ENCODE results near the gene ADISSP. TPM values are rescaled to one million over a fixed set of nuclear protein-coding genes. Genes with fewer than 3 reads are reported as not detected.

ADISSP gene
- total RNA-seq, 1 donor from 2014 or later: 24.9 TPM

- Mint-ChIP-seq H3K27ac (peak overlapping the region; percentile 99), H3K36me3 (no peaks in the 10 kb centered on the region), H3K27me3 (ENCODE audit: low read depth) (peaks cover 5% of the 10 kb centered on the region), H3K4me1 (peaks cover 28% of the 10 kb centered on the region), H3K4me3 (no peak overlapping the region), H3K9me3 (no peaks in the 10 kb centered on the region)
- no peak for TF ChIP-seq CTCF (IDR thresholded peaks at IDR 0.05; ENCODE audit: unreplicated experiment)
- no peak for DNase-seq (ENCODE audit: low spot score in 2 of 2, unreplicated experiment in 2 of 2)
Observed at GRCh38 chr20:3812975-3813847, 45.7 kb upstream of the ADISSP start.

DNA sequence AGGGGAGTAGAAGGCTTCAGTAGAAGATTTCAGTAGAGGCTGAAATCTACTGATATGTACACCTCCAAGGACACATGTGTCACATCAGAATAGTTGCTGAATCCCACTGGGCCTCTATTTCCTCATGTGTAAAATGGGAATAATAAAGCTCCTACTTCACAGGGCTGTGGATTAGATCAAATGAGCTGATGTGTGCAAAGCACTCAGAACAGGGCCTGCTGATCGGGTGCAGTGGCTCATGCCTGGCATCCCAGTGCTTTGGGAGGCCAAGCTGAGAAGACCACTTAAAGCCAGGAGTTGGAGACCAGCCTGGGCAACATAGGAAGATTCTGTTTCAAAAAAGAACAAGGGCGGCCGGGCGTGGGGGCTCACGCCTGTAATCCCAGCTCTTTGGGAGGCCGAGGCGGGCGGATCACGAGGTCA lies 44.7 kb upstream of the ADISSP start:
- TF ChIP-seq CTCF (IDR thresholded peaks at IDR 0.05; ENCODE audit: unreplicated experiment): no peak
- no peak for DNase-seq (ENCODE audit: low spot score in 2 of 2, unreplicated experiment in 2 of 2)

GRCh38 chr20:3811467-3812258 lies 44.1 kb upstream of the ADISSP start:
- DNase-seq (ENCODE audit: low spot score in 2 of 2, unreplicated experiment in 2 of 2): peak; percentile 91 to 97
- peak overlapping the region; percentile 58 for H3K4me3 Mint-ChIP-seq
- peak overlapping the region; percentile 99 for H3K27ac Mint-ChIP-seq
- peaks cover 4% of the 10 kb centered on the region for H3K27me3 Mint-ChIP-seq (ENCODE audit: low read depth)
- no peaks in the 10 kb centered on the region for H3K9me3 Mint-ChIP-seq
- no peak for TF ChIP-seq CTCF (IDR thresholded peaks at IDR 0.05; ENCODE audit: unreplicated experiment)
- H3K36me3 Mint-ChIP-seq: no peaks in the 10 kb centered on the region
- peaks cover 42% of the 10 kb centered on the region for H3K4me1 Mint-ChIP-seq

More for the DNA sequence above, 44.7 kb upstream of the ADISSP start:
- Mint-ChIP-seq H3K27ac (peak overlapping the region; percentile 99), H3K9me3 (no peaks in the 10 kb centered on the region), H3K36me3 (no peaks in the 10 kb centered on the region), H3K4me1 (peaks cover 37% of the 10 kb centered on the region), H3K27me3 (ENCODE audit: low read depth) (peaks cover 5% of the 10 kb centered on the region), H3K4me3 (no peak overlapping the region)

DNA sequence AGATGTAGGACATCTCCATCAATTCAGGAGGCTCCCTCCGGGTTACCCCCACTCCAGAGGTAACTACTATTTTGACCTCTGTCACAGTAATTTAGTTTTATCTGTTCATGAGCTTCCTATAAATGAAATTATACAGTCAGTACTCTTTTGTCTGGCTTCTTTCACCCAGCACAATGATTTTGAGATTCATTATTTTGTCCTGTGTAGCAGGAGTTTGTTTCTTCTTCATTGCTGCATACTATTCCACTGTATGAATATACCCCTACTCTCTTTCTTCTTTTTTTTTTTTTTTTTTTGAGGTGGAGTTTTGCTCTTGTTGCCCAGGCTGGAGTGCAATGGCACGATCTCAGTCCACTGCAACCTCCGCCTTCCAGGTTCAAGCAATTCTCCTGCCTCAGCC lies 41.0 kb upstream of the ADISSP start:
- Mint-ChIP-seq H3K27ac (peak overlapping the region; percentile 66), H3K4me3 (no peak overlapping the region), H3K9me3 (no peaks in the 10 kb centered on the region), H3K4me1 (peaks cover 41% of the 10 kb centered on the region), H3K36me3 (peaks cover 4% of the 10 kb centered on the region), H3K27me3 (ENCODE audit: low read depth) (no peaks in the 10 kb centered on the region)
- no peak for TF ChIP-seq CTCF (IDR thresholded peaks at IDR 0.05; ENCODE audit: unreplicated experiment)
- no peak for DNase-seq (ENCODE audit: low spot score in 2 of 2, unreplicated experiment in 2 of 2)

GRCh38 chr20:3804781-3805180 lies 37.2 kb upstream of the ADISSP start:
- DNase-seq (ENCODE audit: low spot score in 2 of 2, unreplicated experiment in 2 of 2): no peak
- Mint-ChIP-seq H3K27ac (no peak overlapping the region), H3K36me3 (peaks cover 20% of the 10 kb centered on the region), H3K9me3 (no peaks in the 10 kb centered on the region), H3K27me3 (ENCODE audit: low read depth) (no peaks in the 10 kb centered on the region), H3K4me1 (peaks cover 26% of the 10 kb centered on the region), H3K4me3 (no peak overlapping the region)
- TF ChIP-seq CTCF (IDR thresholded peaks at IDR 0.05; ENCODE audit: unreplicated experiment): no peak
